Natural killer cell (primary cell): ENCODE results near the gene NEO1. TPM values are rescaled to one million over a fixed set of nuclear protein-coding genes. Genes with fewer than 3 reads are reported as not detected.

Source experiments
- ATAC-seq, 3 donors: fragments of 150-1000 bp in 2 of 3; fragments of 200-7000 bp in 1 of 3; cut with Tn5 transposase; 1 replicate in 1 of 3; 2 replicates in 2 of 3; pipeline ENCODE4 v1.10.0; 2021; ENCODE audit warnings: mild to moderate bottlenecking in 2 of 3, moderate library complexity in 2 of 3
- DNase-seq, 2 donors: peaks; one replicate each; pipeline versions ENCODE4 v3.0.0 to v3.0.0-alpha.2; 2013 to 2021; ENCODE audit warnings: mixed read lengths in 1 of 2
- H3K27ac ChIP-seq: one replicate; pipeline ENCODE4 v1.5.1; 2013; ENCODE audit warnings: mild to moderate bottlenecking, low read length
- H3K27me3 ChIP-seq: one replicate; pipeline ENCODE4 v1.6.1; 2013; ENCODE audit warnings: low read length; ENCODE audit not compliant: control insufficient read depth, insufficient read depth
- H3K36me3 ChIP-seq: one replicate; pipeline ENCODE4 v1.6.1; 2013; ENCODE audit warnings: low read length; ENCODE audit not compliant: control insufficient read depth, insufficient read depth
- H3K4me1 ChIP-seq: one replicate; pipeline ENCODE4 v1.6.1; 2013; ENCODE audit warnings: low read length; ENCODE audit not compliant: control insufficient read depth, insufficient read depth
- H3K4me3 ChIP-seq: one replicate; pipeline ENCODE4 v1.5.1; 2013; ENCODE audit warnings: low read length
- H3K9me3 ChIP-seq: one replicate; pipeline ENCODE4 v1.6.1; 2013; ENCODE audit warnings: low read length; ENCODE audit not compliant: control insufficient read depth, insufficient read depth
- H3K27ac Mint-ChIP-seq, 2 donors: one replicate each; pipeline ENCODE4 v1.8.0; 2022; ENCODE audit warnings: mild to moderate bottlenecking in 2 of 2, mixed read lengths in 2 of 2, moderate library complexity in 1 of 2
- H3K27me3 Mint-ChIP-seq, 2 donors: one replicate each; pipeline ENCODE4 v1.8.0; 2022; ENCODE audit warnings: low read depth in 2 of 2, mixed read lengths in 2 of 2
- H3K36me3 Mint-ChIP-seq: one replicate; pipeline ENCODE4 v1.8.0; 2022; ENCODE audit warnings: mixed read lengths
- H3K4me1 Mint-ChIP-seq, 2 donors: one replicate each; pipeline ENCODE4 v1.8.0; 2022; ENCODE audit warnings: mixed read lengths in 2 of 2
- H3K4me3 Mint-ChIP-seq: one replicate; pipeline ENCODE4 v1.8.0; 2022; ENCODE audit warnings: mild to moderate bottlenecking, moderate library complexity, mixed read lengths
- H3K9me3 Mint-ChIP-seq, 2 donors: one replicate each; pipeline ENCODE4 v1.8.0; 2022; ENCODE audit warnings: mixed read lengths in 2 of 2
- CTCF ChIP-seq: fragments of 200-600 bp; IDR thresholded peaks from one replicate; pipeline ENCODE4 v1.8.0; 2022; ENCODE audit warnings: antibody characterized with exemption
- WGBS: methylation state at CpG from one replicate; pipeline ENCODE4 v1.1.7; 2013; ENCODE audit warnings: missing lambda C conversion rate; ENCODE audit not compliant: insufficient coverage; 5-methylcytosine and 5-hydroxymethylcytosine counted together
- intact Hi-C: fragments of 100-400 bp; cut with micrococcal nuclease; formaldehyde crosslinking; loops from one replicate; pipeline ENCODE4 v1.14.2; 2022
- total RNA-seq, 4 donors: library from RNA; stranded (reverse); fragments of 120-200 nt in 1 of 4; gene quantifications; one replicate each; pipeline versions ENCODE4 v1.2.3 to v1.2.4, GENCODE V29; 2013 to 2022

NEO1 gene
- total RNA-seq, 3 donors from 2014 or later (not counting 1 experiment from before 2014, with no cell fraction given), result 16.3 to 19.0 (median 17.4) TPM

- Histone ChIP-seq H3K4me3 (no peak overlapping the region), H3K27ac (no peak overlapping the region), H3K4me1 (no peaks in the 10 kb centered on the region), H3K9me3 (no peaks in the 10 kb centered on the region), H3K36me3 (no peaks in the 10 kb centered on the region), H3K27me3 (no peaks in the 10 kb centered on the region)
- ATAC-seq (no peak), DNase-seq (no peak)
- intact Hi-C loops, result no loop called here
- H3K27ac Mint-ChIP-seq, result no peak overlapping the region
- H3K9me3 Mint-ChIP-seq, result no peaks in the 10 kb centered on the region
- no peaks in the 10 kb centered on the region for H3K36me3 Mint-ChIP-seq
- H3K4me1 Mint-ChIP-seq, result no peaks in the 10 kb centered on the region
- no peak overlapping the region for H3K4me3 Mint-ChIP-seq
- no peak for TF ChIP-seq CTCF
- WGBS, result 83% methylated on average over 1 of the region's 1 CpG
- no peaks in the 10 kb centered on the region for H3K27me3 Mint-ChIP-seq
Observed at GRCh38 chr15:73130830-73131229, 78.6 kb downstream of the NEO1 start.

- H3K36me3 Mint-ChIP-seq, result no peaks in the 10 kb centered on the region
- H3K4me3 Mint-ChIP-seq, result no peak overlapping the region
- 73% methylated on average over 1 of the region's 1 CpG for WGBS
- no peak overlapping the region for H3K27ac Mint-ChIP-seq
- no peak for TF ChIP-seq CTCF
- H3K36me3 ChIP-seq, result no peaks in the 10 kb centered on the region
- no peaks in the 10 kb centered on the region for H3K9me3 Mint-ChIP-seq
- H3K27me3 Mint-ChIP-seq, result no peaks in the 10 kb centered on the region
- H3K27ac ChIP-seq, result no peak overlapping the region
- H3K4me1 Mint-ChIP-seq, result no peaks in the 10 kb centered on the region
- no peak overlapping the region for H3K4me3 ChIP-seq
- intact Hi-C loops, result no loop called here
- no peaks in the 10 kb centered on the region for H3K9me3 ChIP-seq
- no peaks in the 10 kb centered on the region for H3K4me1 ChIP-seq
- no peaks in the 10 kb centered on the region for H3K27me3 ChIP-seq
- ATAC-seq, result no peak
- DNase-seq, result no peak
Observed at GRCh38 chr15:73134196-73134595, 81.9 kb downstream of the NEO1 start.

- Histone ChIP-seq H3K27me3 (no peaks in the 10 kb centered on the region), H3K9me3 (no peaks in the 10 kb centered on the region), H3K27ac (no peak overlapping the region), H3K4me1 (peaks cover 7% of the 10 kb centered on the region), H3K36me3 (no peaks in the 10 kb centered on the region), H3K4me3 (no peak overlapping the region)
- Mint-ChIP-seq H3K4me3 (no peak overlapping the region), H3K27me3 (no peaks in the 10 kb centered on the region), H3K9me3 (no peaks in the 10 kb centered on the region), H3K27ac (no peak overlapping the region), H3K4me1 (peaks cover 0 to 13% of the 10 kb centered on the region in 2 donors), H3K36me3 (no peaks in the 10 kb centered on the region)
- DNase-seq, result no peak
- no peak for ATAC-seq
- 73% methylated on average over 5 of the region's 5 CpGs for WGBS
- TF ChIP-seq CTCF, result no peak
- intact Hi-C loops, result no loop called here
Observed at GRCh38 chr15:73139041-73139743, 86.9 kb downstream of the NEO1 start.
